SJCRH30 (cell line): ENCODE data around the gene SP9. TPM values are rescaled to one million over a fixed set of nuclear protein-coding genes. Genes with fewer than 3 reads are reported as not detected.

Experiments
- DNase-seq, 2 experiments: peaks; one replicate each; pipeline ENCODE4 v3.0.0-alpha.2; 2015 to 2020
- H3K27ac ChIP-seq: fragments of 250-450 bp; sonication (Bioruptor Pico); 2 replicates; pipeline ENCODE4 v1.5.1; 2020; ENCODE audit warnings: mild to moderate bottlenecking, moderate library complexity
- H3K27me3 ChIP-seq: fragments of 250-450 bp; sonication (Bioruptor Pico); 2 replicates; pipeline ENCODE4 v1.5.1; 2020; ENCODE audit warnings: mild to moderate bottlenecking, moderate library complexity
- H3K36me3 ChIP-seq: fragments of 250-450 bp; sonication (Bioruptor Pico); 2 replicates; pipeline ENCODE4 v1.5.1; 2020; ENCODE audit warnings: mild to moderate bottlenecking, moderate library complexity
- H3K4me1 ChIP-seq: fragments of 250-450 bp; sonication (Bioruptor Pico); 2 replicates; pipeline ENCODE4 v1.5.1; 2020; ENCODE audit warnings: mild to moderate bottlenecking, moderate library complexity
- H3K4me3 ChIP-seq: fragments of 250-450 bp; sonication (Bioruptor Pico); 2 replicates; pipeline ENCODE4 v1.5.1; 2020; ENCODE audit warnings: mild to moderate bottlenecking, moderate library complexity
- H3K9me3 ChIP-seq: fragments of 250-450 bp; sonication (Bioruptor Pico); replicated peaks from 2 replicates; pipeline ENCODE4 v1.5.1; 2020; ENCODE audit warnings: mild to moderate bottlenecking, moderate library complexity
- total RNA-seq: library from RNA; depleted of rRNA; stranded (reverse); fragments of >200 nt; shearing (Covaris generic); gene quantifications from 2 replicates; pipeline ENCODE4 v1.2.3, GENCODE V29; 2014

SP9 gene
- total RNA-seq, 1 experiment from 2014 or later: 4.1 TPM

DNA sequence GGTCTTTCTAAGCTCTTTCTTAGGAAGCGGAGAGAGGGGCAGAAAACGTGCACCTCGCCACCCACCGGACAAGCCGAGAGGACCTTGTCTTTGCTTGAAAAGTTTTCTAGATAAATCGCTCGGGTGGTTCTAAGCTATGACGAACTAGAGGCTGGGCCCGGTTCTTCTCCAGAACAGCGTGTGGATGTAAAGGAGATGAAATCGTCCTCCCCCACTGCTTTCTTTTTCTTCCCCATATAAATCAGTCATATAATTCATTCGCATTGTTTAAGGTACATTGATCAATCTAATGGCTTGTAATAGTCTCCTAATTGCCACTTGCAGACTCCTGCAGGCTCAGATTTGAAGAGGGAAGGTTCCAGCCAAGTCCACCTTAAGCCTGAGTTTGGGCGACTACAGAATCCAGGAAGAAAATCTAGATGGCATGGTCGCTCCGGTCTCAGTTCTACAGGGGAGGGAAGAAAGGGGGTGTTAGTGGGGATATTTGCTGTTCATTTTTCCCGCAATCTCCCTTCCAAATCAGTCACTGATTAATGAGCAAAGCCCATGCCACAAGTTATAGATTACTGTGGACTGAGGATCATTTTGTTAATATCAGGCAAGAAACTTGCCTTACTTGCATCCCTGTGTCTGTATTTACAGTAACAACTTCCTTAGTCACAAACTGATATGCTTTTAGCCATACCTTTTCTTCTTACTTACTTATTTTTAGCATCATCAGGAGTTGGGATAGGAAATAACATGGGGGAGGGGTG, 5.6 kb upstream of the SP9 start:
- DNase-seq: no peak
- no peak overlapping the region for H3K27ac ChIP-seq
- H3K27me3 ChIP-seq: no peaks in the 10 kb centered on the region
- no peaks in the 10 kb centered on the region; the same call in 1 of the 2 replicates for H3K9me3 ChIP-seq
- no peaks in the 10 kb centered on the region for H3K4me1 ChIP-seq
- no peak overlapping the region for H3K4me3 ChIP-seq
- H3K36me3 ChIP-seq: no peaks in the 10 kb centered on the region

DNA sequence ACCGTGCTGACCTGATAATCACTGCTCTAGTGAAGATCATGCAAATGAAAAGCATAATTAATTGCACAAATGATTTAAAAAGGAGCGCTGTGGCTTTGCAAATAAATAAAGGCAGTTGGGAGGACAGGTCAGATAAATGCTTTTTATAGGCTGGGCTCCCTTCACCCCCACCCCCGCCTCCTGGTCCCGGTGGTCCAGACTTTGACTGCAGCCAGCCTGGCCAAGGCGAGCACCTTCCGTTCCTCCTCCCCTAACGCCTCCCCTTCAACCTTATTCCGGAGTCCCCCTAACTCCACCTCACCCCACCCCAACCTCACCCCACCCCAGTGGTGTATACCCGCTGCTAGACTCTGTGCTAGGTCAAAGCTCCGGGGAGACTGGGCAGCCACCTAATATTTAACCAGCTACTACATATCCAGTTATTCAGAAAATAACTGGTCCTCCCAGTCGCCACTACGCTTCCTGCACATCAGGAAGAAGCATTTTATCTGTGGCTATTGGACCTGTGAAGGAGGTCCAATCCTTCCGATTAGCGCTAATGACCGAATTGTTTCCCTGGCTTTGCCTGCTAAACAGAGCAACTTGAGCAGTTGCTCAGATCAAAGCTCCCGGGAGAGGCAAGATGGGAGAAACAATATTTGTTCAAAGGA, 3.7 kb upstream of the SP9 start:
- no peaks in the 10 kb centered on the region for H3K4me1 ChIP-seq

DNA sequence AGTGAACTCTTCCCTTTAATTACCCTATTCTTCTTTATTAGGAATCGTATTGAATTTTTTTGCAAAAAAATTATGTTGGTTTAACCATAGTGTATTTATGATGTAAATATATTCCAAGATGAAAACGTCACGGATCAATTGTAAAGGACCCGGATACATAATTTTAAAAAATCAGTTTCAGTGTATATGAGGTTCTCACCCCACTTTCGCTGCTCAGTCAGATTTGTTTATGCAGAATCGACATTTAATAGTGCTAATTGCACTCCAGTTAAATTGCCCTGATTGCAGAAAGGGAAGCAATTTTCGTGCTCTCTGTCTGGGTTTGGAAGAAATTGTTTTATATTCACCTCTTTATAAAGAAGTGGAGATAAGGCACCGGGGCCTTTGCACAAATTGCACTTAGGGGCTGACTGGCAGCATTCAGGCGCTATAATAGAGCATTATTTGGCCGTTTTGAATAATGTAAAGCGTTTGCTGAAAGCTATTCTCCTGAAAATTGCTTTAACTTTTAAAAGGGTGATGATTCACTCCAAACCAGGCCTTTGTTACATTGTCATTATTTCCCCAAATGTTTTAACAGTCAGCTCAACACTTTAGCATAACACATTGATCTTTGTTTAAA, 3.0 kb upstream of the SP9 start:
- Histone ChIP-seq H3K4me1 (no peaks in the 10 kb centered on the region), H3K27me3 (no peaks in the 10 kb centered on the region)

More for the DNA sequence above, 3.7 kb upstream of the SP9 start:
- Histone ChIP-seq H3K27ac (no peak overlapping the region), H3K4me3 (no peak overlapping the region), H3K27me3 (no peaks in the 10 kb centered on the region), H3K36me3 (no peaks in the 10 kb centered on the region), H3K9me3 (no peaks in the 10 kb centered on the region; the same call in 1 of the 2 replicates)
- no peak for DNase-seq

DNA sequence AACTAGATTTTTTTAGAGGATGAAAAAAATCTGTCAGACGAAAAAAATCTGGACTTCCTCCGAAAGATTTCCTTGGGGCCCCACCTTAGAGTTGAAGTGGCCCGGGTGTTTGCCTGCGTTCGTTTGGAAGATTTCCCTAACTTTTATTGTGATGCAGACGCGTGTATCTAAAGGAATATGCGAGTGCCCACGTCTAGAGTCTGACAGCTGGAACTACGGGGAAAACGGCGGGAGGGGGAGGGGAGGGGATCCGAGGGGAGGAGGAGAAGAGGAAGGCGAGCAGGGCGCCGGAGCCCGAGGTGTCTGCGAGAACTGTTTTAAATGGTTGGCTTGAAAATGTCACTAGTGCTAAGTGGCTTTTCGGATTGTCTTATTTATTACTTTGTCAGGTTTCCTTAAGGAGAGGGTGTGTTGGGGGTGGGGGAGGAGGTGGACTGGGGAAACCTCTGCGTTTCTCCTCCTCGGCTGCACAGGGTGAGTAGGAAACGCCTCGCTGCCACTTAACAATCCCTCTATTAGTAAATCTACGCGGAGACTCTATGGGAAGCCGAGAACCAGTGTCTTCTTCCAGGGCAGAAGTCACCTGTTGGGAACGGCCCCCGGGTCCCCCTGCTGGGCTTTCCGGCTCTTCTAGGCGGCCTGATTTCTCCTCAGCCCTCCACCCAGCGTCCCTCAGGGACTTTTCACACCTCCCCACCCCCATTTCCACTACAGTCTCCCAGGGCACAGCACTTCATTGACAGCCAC, 2.4 kb upstream of the SP9 start:
- Histone ChIP-seq H3K4me3 (peak overlapping the region; percentile 58), H3K36me3 (no peaks in the 10 kb centered on the region), H3K9me3 (no peaks in the 10 kb centered on the region; the same call in 1 of the 2 replicates), H3K27ac (no peak overlapping the region), H3K27me3 (no peaks in the 10 kb centered on the region), H3K4me1 (no peaks in the 10 kb centered on the region)
- peak; percentile 63 to 75 for DNase-seq

More for the DNA sequence above, 3.0 kb upstream of the SP9 start:
- Histone ChIP-seq H3K27ac (no peak overlapping the region), H3K36me3 (no peaks in the 10 kb centered on the region), H3K9me3 (no peaks in the 10 kb centered on the region; the same call in 1 of the 2 replicates), H3K4me3 (peak overlapping the region; percentile 58)
- DNase-seq: no peak

DNA sequence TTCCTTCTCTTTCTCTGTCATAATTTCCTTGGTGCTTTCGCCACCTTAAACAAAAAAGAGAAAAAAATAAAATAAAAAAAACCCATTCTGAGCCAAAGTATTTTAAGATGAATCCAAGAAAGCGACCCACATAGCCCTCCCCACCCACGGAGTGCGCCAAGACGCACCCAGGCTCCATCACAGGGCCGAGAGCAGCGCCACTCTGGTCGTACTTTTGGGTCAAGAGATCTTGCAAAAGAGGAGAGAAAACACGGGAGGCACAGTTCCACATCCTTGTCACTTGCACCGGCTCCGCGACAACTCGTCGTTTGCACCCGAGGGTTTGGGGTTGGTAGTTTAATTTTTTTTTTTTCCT, 1.8 kb upstream of the SP9 start:
- Histone ChIP-seq H3K4me1 (no peaks in the 10 kb centered on the region), H3K27ac (no peak overlapping the region), H3K9me3 (no peaks in the 10 kb centered on the region; the same call in 1 of the 2 replicates), H3K27me3 (no peaks in the 10 kb centered on the region), H3K36me3 (no peaks in the 10 kb centered on the region; the same call in 1 of the 2 replicates), H3K4me3 (peak overlapping the region; percentile 58)
- no peak for DNase-seq

DNA sequence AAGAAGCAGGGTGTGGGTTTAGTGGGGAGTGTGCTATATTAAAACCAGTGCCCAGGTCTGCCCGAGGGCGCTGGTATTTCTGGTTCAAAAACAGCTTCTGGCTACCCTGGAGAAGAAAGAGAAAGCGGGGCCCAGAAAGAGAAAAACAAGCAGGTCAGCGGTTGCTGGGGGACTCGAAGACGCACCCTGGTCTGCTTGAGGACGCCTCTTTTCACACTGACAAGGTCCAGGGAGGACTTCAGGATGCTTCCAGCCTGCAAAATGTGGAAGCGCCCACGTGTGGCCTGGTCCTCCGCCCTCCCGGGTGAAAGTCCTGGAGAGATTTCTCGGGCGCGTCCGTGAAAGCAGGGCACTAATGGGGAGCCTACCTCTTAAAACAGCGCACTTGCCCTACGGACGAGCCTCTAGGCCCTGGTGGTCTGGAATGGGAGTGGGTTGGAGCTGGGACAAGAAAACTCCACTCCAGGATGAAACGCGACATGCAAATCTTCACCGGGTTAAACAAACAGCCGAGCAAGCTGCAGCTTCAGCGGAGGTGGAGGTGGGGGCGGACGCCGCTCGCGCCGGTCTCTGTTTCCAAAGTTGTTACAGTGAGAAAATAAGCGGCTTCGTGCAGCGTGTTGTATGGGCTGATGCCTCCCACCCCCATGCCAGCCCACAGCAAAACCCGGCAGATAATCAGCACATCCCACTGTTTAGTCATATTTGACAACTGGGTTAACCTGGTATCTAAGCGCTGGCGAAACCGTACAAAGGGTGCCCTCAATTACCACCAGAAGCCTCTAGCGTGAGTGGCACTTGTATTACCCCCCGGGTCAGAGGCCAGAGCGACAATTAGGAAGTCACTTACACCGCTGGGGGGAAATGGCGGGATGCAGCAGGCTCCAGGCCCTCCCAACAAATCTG, 1.1 kb upstream of the SP9 start:
- Histone ChIP-seq H3K9me3 (no peaks in the 10 kb centered on the region; the same call in 1 of the 2 replicates), H3K27ac (no peak overlapping the region), H3K4me1 (no peaks in the 10 kb centered on the region), H3K27me3 (no peaks in the 10 kb centered on the region), H3K36me3 (peaks cover 2% of the 10 kb centered on the region; the same call in 1 of the 2 replicates), H3K4me3 (no peak overlapping the region)
- DNase-seq: no peak

DNA sequence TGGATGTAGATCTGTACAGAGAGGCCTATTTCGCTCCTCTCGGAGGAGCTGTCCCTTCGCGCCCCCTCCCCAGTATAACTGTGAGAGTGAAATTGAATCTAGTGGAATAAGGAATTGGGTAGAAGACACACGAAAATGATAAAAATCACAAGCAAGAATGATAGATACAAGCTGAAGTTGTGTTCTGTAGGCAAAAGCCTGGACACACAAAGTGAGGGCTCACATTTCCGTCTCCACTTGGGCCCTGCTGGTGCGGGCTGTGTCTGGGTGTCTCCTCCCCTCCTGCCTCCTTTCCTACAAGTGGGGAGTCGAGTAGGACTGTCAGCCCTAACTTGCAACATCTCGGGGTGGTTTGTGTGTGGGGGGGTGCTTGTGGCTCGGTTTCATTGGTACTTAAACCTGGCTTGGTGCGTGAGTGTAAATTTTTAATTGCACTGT, 457 bp upstream of the SP9 start:
- peak; percentile 33 to 53 for DNase-seq
- no peaks in the 10 kb centered on the region for H3K4me1 ChIP-seq
- H3K4me3 ChIP-seq: peak overlapping the region; percentile 72
- H3K27ac ChIP-seq: no peak overlapping the region
- peaks cover 2% of the 10 kb centered on the region; the same call in 1 of the 2 replicates for H3K36me3 ChIP-seq
- no peaks in the 10 kb centered on the region for H3K27me3 ChIP-seq
- H3K9me3 ChIP-seq: no peaks in the 10 kb centered on the region; the same call in 1 of the 2 replicates

DNA sequence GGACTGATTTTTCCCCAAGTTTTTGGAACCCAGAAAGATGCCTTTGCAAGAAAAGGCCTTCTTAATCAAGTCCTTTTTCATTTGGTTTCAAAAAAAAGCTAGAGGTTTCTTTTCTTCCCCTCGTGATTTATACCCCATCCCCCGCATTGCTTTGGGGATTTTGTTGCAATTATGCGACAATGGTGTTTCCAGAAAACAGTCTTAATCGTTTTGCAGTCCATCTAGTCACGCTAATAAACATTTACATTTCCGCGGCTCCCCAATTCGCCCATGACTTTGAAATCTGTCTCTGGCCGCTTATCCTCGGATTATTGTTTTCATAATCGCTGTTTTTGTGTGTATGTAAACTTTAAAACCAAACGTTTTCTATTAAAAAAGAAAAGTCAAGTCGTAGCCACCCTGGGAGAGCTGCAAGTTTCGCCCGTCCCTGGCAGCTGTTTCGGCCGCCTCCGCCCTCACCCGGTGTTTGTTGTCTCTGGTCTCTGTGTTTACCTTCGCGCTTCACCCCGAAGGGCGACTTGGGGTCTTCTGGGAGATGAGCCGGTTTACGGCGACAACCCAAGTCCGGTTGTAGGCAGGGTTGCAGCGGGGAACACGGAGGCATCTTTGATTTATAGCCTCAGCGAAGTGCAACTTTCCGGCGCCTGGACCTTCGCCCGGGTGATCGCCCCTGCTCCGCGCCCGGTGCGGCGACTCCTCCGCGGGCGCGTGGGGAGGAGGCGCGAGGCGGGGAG, 667 bp downstream of the SP9 start:
- no peaks in the 10 kb centered on the region for H3K4me1 ChIP-seq
- H3K9me3 ChIP-seq: no peaks in the 10 kb centered on the region
- H3K36me3 ChIP-seq: peaks cover 2% of the 10 kb centered on the region; the same call in 1 of the 2 replicates
- no peaks in the 10 kb centered on the region for H3K27me3 ChIP-seq
- peak overlapping the region; percentile 72 for H3K4me3 ChIP-seq
- DNase-seq: peak; percentile 44 to 56
- H3K27ac ChIP-seq: peak overlapping the region; percentile 43

DNA sequence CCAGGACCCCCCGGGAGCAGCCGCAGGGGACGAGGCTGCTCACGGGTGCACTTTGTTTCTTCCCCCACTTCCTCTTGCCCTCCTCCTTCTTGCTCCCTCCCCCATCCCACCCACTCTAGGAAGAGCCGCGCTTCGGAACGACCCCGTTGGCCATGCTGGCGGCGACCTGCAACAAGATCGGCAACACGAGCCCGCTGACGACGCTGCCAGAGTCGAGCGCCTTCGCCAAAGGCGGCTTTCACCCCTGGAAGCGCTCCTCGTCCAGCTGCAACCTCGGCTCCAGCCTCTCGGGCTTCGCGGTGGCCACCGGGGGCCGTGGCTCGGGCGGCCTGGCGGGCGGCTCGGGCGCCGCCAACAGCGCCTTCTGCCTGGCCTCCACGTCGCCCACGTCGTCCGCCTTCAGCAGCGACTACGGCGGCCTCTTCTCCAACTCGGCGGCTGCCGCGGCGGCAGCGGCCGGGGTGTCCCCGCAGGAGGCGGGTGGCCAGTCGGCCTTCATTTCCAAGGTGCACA, 1.3 kb downstream of the SP9 start:
- peaks cover 2% of the 10 kb centered on the region; the same call in 1 of the 2 replicates for H3K36me3 ChIP-seq
- peak in 1 of 2 experiments; percentile 58 for DNase-seq
- H3K4me1 ChIP-seq: no peaks in the 10 kb centered on the region
- no peaks in the 10 kb centered on the region for H3K27me3 ChIP-seq
- H3K4me3 ChIP-seq: peak overlapping the region; percentile 72
- H3K9me3 ChIP-seq: no peaks in the 10 kb centered on the region
- peak overlapping the region; percentile 43; the same call in 1 of the 2 replicates for H3K27ac ChIP-seq

DNA sequence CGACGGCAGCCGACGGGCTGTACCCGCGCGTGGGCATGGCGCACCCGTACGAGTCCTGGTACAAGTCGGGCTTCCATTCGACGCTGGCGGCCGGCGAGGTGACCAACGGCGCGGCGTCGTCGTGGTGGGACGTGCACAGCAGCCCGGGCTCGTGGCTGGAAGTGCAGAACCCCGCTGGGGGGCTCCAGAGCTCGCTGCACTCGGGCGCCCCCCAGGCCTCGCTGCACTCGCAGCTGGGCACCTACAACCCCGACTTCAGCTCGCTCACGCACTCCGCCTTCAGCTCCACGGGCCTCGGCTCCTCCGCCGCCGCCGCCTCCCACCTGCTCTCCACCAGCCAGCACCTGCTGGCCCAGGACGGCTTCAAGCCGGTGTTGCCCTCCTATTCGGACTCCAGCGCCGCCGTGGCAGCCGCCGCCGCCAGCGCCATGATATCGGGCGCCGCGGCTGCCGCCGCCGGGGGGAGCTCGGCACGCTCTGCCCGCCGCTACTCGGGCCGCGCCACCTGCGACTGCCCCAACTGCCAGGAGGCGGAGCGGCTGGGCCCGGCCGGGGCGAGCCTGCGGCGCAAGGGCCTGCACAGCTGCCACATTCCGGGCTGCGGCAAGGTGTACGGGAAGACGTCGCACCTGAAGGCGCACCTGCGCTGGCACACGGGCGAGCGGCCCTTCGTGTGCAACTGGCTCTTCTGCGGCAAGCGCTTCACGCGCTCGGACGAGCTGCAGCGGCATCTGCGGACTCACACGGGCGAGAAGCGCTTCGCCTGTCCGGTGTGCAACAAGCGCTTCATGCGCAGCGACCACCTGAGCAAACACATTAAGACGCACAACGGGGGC, 2.0 kb downstream of the SP9 start:
- peak overlapping the region; percentile 72 for H3K4me3 ChIP-seq
- H3K4me1 ChIP-seq: no peaks in the 10 kb centered on the region
- no peaks in the 10 kb centered on the region; the same call in 1 of the 2 replicates for H3K9me3 ChIP-seq
- peak; percentile 31 to 53 for DNase-seq
- H3K27me3 ChIP-seq: no peaks in the 10 kb centered on the region
- H3K36me3 ChIP-seq: peaks cover 2% of the 10 kb centered on the region; the same call in 1 of the 2 replicates
- no peak overlapping the region for H3K27ac ChIP-seq

DNA sequence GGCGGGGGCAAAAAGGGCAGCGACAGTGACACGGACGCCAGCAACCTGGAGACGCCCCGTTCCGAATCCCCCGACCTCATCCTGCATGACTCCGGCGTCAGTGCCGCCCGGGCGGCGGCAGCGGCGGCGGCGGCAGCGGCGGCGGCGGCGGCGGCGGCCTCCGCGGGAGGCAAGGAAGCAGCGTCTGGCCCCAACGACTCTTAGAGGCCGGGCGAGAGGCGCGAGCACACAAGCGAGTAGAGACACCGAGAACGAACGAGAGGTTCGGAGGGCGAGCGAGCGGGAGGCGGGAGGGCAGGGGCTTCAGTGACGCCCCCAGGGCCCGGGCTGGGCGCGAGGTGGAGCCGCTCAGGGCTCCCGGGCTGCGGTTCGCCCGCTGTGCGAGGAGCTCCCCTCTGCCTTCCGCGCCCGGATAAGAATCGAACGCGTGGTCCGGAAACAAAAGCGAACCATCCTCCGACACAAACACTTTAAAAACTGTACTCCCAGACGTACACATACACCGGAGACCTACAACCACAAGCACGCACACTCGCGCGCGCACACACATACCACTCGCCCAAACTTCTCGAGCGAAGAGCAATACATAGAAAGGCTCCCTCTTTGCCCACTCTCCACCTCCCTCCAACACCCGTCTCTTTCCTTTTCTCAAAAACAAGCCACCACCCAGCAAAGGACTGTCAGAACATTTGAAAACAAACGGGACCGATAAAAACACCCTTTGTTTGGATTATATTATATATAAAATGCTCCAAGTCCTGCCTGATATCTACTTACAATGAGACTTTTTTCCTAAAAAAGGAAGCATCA, 2.8 kb downstream of the SP9 start:
- H3K4me3 ChIP-seq: peak overlapping the region; percentile 72
- no peaks in the 10 kb centered on the region for H3K4me1 ChIP-seq
- no peaks in the 10 kb centered on the region; the same call in 1 of the 2 replicates for H3K9me3 ChIP-seq
- no peak overlapping the region for H3K27ac ChIP-seq
- peak in 1 of 2 experiments; percentile 29 for DNase-seq
- peaks cover 2% of the 10 kb centered on the region; the same call in 1 of the 2 replicates for H3K36me3 ChIP-seq
- no peaks in the 10 kb centered on the region for H3K27me3 ChIP-seq
